HG02884 (cell line): ENCODE results near the gene AGPAT3.
"Not testable (repeated sequence)": the region's sequence is repeated elsewhere in the genome, so short reads cannot be mapped to it uniquely, and the experiment has no call there.

Experiments used
- ATAC-seq: cut with Tn5 transposase; IDR thresholded peaks from one replicate; pipeline ENCODE4 v1.9.1; 2021; ENCODE audit warnings: mild to moderate bottlenecking, moderate library complexity; ENCODE audit not compliant: unreplicated experiment

The AGPAT3 gene

GRCh38 chr21:43881935-43882334 lies 16.9 kb downstream of the AGPAT3 start:
- no peak for ATAC-seq

GRCh38 chr21:43882952-43883545 lies 18.0 kb downstream of the AGPAT3 start:
- no peak for ATAC-seq

DNA sequence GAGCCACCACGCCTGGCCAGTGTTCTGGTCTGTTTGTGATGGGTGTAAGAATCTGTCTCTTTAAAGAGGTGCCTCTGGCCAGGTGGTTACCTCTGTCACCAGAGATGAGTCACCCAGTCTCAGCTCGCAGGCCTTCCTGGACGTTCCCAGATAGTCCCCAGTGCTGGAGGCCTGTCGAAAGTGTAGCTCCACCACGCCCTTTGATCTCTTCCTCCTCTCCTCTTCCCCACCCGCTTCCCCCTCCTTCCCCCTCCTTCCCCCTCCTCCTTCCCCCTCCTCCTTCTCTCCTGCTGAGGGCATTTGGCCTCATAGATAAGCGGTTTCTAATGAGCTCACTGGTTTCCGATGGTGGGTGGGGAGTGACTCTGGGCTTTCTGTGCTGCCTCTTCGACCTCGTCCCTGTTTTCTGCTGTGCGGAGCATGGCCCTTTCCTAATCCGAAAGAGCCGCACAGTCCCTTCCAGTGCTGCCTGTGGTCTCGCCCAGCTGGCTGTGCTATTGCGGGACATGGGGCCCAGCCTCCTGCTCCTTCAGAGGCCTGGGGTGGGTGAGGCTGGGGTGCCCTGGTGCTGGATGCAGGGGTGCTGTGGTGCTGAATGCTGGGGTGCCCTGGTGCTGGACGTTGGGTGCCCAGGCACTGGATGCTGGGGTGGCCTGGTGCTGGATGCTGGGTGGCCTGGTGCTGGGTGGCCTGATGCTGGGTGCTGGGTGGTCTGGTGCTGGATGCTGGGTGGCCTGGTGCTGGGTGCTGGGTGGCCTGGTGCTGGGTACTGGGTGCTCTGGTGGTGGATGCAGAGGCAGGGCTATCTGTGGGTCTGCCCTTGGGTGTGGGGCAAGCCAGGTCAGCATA lies 19.2 kb downstream of the AGPAT3 start:
- no peak for ATAC-seq

DNA sequence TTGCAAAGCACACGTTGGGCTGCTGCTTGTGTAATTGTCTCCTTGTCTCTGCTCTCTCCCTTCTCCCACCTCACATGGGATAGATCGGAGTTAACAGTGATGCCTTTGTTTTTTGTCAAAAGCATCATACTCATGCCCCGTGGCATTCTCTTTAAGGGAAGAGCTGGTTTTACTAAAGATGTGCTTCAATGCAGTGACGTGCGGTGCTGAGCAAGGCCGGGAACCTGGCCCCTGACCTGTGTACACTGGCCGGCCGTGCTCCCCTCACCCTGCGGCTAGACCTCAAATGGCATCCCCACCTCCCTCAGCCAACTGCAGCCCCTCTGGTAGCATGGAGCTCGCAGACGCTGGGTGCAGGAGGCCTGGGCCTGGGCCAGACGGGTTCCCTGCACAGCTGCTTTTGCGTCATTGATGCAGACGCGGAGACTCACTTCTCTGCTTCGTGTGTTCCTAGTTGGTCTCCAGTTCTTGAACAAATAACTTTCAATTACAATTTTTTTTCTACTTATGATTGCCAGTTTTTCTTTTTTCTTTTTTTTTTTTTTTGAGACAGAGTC lies 19.9 kb downstream of the AGPAT3 start:
- no peak for ATAC-seq

- no peak for ATAC-seq
These were observed 20.7 kb downstream of the AGPAT3 start for GRCh38 chr21:43885721-43886120.

DNA sequence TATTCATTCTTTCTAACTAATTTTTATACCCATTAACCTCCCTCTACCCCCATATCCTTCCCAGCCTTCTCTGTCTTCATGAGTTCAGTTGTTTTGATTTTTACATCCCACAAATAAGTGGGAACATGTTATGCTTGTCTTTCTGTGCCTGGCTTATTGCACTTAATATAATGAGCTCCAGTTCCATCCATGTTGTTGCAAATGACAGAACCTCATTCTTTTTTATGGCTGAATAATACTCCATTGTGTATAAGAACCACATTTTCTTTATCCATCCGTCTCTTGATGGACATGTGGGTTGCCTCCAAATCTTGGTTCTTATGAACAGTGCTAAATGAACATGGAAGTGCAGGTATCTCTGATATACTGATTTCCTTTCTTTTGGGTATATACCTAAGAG lies 21.5 kb downstream of the AGPAT3 start:
- ATAC-seq = no peak

- no peak for ATAC-seq
These were observed 24.0 kb downstream of the AGPAT3 start for GRCh38 chr21:43889069-43889468.

DNA sequence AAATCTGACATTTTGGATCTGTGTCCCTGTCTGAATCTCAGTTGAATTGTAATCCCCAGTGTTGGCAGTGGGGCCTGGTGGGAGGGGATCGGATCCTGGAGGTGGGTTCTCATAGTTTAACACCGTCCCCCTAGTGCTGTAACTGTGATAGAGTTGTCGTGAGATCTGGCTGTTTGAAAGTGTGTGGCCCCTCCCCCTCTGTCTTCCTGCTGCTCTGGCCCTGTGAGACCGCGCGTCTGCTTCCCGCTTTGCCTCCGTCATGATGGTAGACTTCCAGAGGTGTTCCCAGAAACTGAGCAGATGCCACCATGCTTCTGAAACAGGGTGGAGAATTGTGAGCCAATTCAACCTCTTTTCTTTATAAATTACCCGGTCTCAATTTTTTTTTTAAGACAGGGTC lies 25.0 kb downstream of the AGPAT3 start:
- no peak for ATAC-seq

- ATAC-seq = no peak
These were observed 27.3 kb downstream of the AGPAT3 start for GRCh38 chr21:43892334-43892733.

DNA sequence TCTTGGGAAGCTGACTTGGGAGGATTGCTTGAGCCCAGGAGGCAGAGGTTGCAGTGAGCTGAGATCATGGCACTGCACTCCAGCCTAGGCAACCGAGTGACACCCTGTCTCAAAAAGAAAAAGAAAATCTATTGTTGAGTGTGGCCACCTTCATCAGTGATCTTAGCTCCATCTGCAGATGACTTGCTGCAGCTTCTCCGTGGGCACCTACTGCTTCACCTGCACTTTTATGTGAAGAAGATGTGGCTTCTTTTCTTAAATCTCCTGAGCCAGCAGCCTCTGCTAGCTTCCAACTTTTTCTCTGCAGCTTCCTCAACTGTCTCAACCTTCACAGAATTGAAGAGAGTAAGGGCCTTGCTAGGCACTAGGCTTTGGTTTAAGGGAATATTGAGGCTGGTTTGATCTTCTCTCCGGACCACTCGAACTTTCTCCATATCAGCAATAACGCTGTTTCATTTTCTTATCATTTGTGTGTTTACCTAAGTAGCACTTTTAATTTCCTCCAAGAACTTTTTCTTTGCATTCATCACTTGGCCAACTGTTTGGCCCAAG lies 28.0 kb downstream of the AGPAT3 start:
- ATAC-seq = no peak

- no peak for ATAC-seq
These were observed 28.6 kb downstream of the AGPAT3 start for GRCh38 chr21:43893536-43894205.

GRCh38 chr21:43894206-43894577 lies 29.2 kb downstream of the AGPAT3 start:
- no peak for ATAC-seq

GRCh38 chr21:43895196-43895595 lies 30.2 kb downstream of the AGPAT3 start:
- no peak for ATAC-seq

- ATAC-seq = not testable (repeated sequence)
These were observed 31.8 kb downstream of the AGPAT3 start for GRCh38 chr21:43896696-43897299.

GRCh38 chr21:43899307-43900077 lies 34.5 kb downstream of the AGPAT3 start:
- ATAC-seq = no peak

DNA sequence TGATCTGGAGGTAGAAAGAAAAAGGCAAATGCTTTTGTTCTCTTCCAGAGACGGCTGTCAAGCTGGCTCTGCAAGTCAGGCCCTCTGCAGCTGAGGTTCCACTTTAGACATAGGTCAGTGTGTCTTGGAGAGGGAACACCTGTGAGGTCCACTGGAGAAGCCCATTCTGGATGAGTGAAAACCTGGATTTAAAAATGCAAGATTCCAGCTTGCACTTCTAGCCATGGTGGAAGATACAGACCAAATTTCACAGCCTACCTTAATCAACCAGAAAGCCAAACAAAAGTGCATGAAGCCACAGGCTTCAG lies 35.0 kb downstream of the AGPAT3 start:
- ATAC-seq = no peak

- ATAC-seq = no peak
These were observed 35.7 kb downstream of the AGPAT3 start for GRCh38 chr21:43900690-43901089.

GRCh38 chr21:43902441-43902840 lies 37.4 kb downstream of the AGPAT3 start:
- no peak for ATAC-seq

DNA sequence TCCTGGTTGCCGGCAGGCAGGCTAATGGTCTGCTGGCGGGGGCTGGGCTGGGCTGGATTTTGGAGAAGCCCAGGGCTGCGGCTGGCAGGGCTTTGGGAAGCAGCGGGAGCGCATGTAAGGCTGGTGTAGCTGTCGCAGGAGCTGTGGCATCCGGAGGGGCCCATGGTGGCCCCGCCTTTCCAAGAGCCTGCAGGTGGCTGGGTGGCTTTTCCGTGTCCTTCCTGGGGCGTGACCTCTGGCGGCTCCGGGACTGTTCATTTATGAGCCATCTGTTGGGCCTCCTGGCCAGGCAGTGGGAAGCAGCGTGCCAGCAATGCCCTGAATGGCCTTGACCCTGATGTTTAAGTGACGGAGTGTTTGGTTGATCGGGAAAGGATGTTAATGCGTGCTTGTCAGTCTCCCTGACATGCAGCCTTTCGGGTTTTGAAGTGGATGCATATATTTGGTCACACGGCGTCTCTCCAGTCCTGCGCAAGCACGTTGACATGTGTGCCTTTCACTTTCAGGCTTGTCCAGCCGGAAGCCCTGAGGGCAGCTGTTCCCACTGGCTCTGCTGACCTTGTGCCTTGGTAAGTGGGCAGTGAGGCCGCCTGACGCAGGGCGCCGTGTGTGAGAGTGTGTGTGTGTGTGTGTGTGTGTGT lies 38.5 kb downstream of the AGPAT3 start:
- ATAC-seq = no peak

- no peak for ATAC-seq
These were observed 39.3 kb downstream of the AGPAT3 start for GRCh38 chr21:43904331-43904781.
